ENCODE results near the gene CMTM3.

DNA sequence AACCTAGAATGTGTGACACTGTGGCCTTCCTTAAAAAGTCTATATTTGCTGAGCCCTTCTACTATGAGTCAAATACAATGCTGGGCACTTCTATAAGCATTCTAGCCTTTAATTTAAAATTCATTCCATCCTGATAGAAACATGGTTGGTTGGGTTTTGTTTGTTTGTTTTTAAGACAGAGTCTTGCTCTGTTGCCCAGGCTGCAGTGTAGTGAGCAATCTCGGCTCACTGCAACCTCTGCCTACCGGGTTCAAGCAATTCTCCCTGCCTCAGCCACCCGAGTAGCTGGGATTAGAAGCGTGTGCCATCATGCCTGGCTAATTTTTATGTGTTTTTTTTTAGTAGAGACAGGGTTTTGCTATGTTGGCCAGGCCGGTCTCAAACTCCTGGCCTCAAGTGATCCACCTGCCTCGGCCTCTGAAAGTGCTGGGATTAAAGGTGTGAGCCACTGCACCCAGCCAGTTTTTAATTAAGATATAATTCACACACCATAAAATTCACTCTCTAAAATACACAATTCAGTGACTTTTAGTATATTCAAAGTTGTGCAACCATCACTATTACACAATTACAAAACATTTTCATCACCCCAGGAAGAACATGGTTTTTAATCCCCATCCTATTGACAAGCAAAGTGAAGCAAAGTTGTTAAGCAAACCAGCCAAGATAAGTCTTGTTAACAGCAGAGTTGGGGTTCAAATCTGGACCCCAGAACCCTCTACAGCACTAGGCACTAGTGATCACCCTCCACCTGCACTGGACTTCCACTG, 49.3 kb downstream of the CMTM3 start:
- TF ChIP-seq, protein P1, sequence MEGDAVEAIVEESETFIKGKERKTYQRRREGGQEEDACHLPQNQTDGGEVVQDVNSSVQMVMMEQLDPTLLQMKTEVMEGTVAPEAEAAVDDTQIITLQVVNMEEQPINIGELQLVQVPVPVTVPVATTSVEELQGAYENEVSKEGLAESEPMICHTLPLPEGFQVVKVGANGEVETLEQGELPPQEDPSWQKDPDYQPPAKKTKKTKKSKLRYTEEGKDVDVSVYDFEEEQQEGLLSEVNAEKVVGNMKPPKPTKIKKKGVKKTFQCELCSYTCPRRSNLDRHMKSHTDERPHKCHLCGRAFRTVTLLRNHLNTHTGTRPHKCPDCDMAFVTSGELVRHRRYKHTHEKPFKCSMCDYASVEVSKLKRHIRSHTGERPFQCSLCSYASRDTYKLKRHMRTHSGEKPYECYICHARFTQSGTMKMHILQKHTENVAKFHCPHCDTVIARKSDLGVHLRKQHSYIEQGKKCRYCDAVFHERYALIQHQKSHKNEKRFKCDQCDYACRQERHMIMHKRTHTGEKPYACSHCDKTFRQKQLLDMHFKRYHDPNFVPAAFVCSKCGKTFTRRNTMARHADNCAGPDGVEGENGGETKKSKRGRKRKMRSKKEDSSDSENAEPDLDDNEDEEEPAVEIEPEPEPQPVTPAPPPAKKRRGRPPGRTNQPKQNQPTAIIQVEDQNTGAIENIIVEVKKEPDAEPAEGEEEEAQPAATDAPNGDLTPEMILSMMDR (conservative IDR thresholded peaks at IDR 0.05; ENCODE audit: low read depth in 2 of 2), result no peak
- TF ChIP-seq EZH2 (IDR thresholded peaks at IDR 0.05; ENCODE audit: low read depth, unreplicated experiment) (no peak), POLR2AphosphoS5 (IDR thresholded peaks at IDR 0.05; ENCODE audit: low read depth) (no peak), EZH2phosphoT487 (IDR thresholded peaks at IDR 0.05; ENCODE audit: unreplicated experiment) (no peak), ZNF114 (CRISPR knock-in tag; IDR thresholded peaks at IDR 0.05) (no peak), NANOG (IDR thresholded peaks at IDR 0.05; ENCODE audit: borderline replicate concordance) (no peak), CREB1 (CRISPR knock-in tag; IDR thresholded peaks at IDR 0.05; ENCODE audit: low read depth) (no peak), JUNB (IDR thresholded peaks at IDR 0.05; ENCODE audit: unreplicated experiment) (no peak)
- TF ChIP-seq, protein P2, sequence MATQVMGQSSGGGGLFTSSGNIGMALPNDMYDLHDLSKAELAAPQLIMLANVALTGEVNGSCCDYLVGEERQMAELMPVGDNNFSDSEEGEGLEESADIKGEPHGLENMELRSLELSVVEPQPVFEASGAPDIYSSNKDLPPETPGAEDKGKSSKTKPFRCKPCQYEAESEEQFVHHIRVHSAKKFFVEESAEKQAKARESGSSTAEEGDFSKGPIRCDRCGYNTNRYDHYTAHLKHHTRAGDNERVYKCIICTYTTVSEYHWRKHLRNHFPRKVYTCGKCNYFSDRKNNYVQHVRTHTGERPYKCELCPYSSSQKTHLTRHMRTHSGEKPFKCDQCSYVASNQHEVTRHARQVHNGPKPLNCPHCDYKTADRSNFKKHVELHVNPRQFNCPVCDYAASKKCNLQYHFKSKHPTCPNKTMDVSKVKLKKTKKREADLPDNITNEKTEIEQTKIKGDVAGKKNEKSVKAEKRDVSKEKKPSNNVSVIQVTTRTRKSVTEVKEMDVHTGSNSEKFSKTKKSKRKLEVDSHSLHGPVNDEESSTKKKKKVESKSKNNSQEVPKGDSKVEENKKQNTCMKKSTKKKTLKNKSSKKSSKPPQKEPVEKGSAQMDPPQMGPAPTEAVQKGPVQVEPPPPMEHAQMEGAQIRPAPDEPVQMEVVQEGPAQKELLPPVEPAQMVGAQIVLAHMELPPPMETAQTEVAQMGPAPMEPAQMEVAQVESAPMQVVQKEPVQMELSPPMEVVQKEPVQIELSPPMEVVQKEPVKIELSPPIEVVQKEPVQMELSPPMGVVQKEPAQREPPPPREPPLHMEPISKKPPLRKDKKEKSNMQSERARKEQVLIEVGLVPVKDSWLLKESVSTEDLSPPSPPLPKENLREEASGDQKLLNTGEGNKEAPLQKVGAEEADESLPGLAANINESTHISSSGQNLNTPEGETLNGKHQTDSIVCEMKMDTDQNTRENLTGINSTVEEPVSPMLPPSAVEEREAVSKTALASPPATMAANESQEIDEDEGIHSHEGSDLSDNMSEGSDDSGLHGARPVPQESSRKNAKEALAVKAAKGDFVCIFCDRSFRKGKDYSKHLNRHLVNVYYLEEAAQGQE (IDR thresholded peaks at IDR 0.05; ENCODE audit: unreplicated experiment), result no peak

Data from GM23338 (cell line).